ENCODE data around the gene AUTS2.

The AUTS2 gene

GRCh38 chr7:69687739-69688433 is 89.6 kb downstream of the AUTS2 start:
- no peak for DNase-seq (ENCODE audit: low spot score)

- DNase-seq (ENCODE audit: low spot score): no peak
Observed at GRCh38 chr7:69690329-69690728, 92.1 kb downstream of the AUTS2 start.

GRCh38 chr7:69691327-69691726 is 93.1 kb downstream of the AUTS2 start:
- no peak for DNase-seq (ENCODE audit: low spot score)

- DNase-seq (ENCODE audit: low spot score): no peak
Observed at GRCh38 chr7:69691734-69692133, 93.5 kb downstream of the AUTS2 start.

GRCh38 chr7:69692611-69693010 is 94.3 kb downstream of the AUTS2 start:
- DNase-seq (ENCODE audit: low spot score): no peak

GRCh38 chr7:69693042-69693441 is 94.8 kb downstream of the AUTS2 start:
- no peak for DNase-seq (ENCODE audit: low spot score)

GRCh38 chr7:69696054-69696591 is 97.8 kb downstream of the AUTS2 start:
- DNase-seq (ENCODE audit: low spot score): no peak

GRCh38 chr7:69696686-69697685 is 98.7 kb downstream of the AUTS2 start:
- DNase-seq (ENCODE audit: low spot score): no peak

GRCh38 chr7:69698109-69698825 is 100.0 kb downstream of the AUTS2 start:
- DNase-seq (ENCODE audit: low spot score): no peak

- no peak for DNase-seq (ENCODE audit: low spot score)
Observed at GRCh38 chr7:69699931-69700330, 101.7 kb downstream of the AUTS2 start.

GRCh38 chr7:69700331-69700730 is 102.1 kb downstream of the AUTS2 start:
- DNase-seq (ENCODE audit: low spot score): no peak

- no peak for DNase-seq (ENCODE audit: low spot score)
Observed at GRCh38 chr7:69701288-69701687, 103.0 kb downstream of the AUTS2 start.

- DNase-seq (ENCODE audit: low spot score): no peak
Observed at GRCh38 chr7:69702357-69702756, 104.1 kb downstream of the AUTS2 start.

- DNase-seq (ENCODE audit: low spot score): no peak
Observed at GRCh38 chr7:69703099-69703498, 104.8 kb downstream of the AUTS2 start.

- no peak for DNase-seq (ENCODE audit: low spot score)
Observed at GRCh38 chr7:69706070-69706469, 107.8 kb downstream of the AUTS2 start.

GRCh38 chr7:69708857-69709256 is 110.6 kb downstream of the AUTS2 start:
- DNase-seq (ENCODE audit: low spot score): no peak

GRCh38 chr7:69710768-69711438 is 112.6 kb downstream of the AUTS2 start:
- DNase-seq (ENCODE audit: low spot score): no peak

- DNase-seq (ENCODE audit: low spot score): no peak
Observed at GRCh38 chr7:69714886-69715576, 116.8 kb downstream of the AUTS2 start.

- DNase-seq (ENCODE audit: low spot score): no peak
Observed at GRCh38 chr7:69717221-69717620, 118.9 kb downstream of the AUTS2 start.

- no peak for DNase-seq (ENCODE audit: low spot score)
Observed at GRCh38 chr7:69719717-69720116, 121.4 kb downstream of the AUTS2 start.

GRCh38 chr7:69722843-69723242 is 124.6 kb downstream of the AUTS2 start:
- no peak for DNase-seq (ENCODE audit: low spot score)
